ENCODE results near the gene OGDH.

DNA sequence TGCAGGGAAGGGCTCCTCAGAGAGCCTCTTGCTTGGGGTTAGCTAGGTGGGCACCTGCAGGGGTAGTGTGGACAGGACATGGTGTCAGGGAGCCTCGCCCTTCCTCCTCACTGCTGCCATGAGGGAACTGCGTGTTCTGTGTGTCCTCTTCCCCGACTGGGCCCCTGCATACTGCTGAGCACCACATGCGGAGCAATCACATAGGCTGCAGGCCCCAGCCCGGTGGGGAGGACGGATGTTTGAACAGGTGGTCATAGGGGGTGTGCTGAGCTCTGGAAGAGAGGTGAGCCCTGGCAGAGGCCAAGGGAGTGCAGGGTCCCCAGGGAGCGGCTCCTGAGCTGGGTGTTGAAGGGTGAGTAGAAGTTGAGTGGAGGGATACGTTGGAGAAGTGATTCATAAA, 93.9 kb downstream of the OGDH start:
- TF ChIP-seq POLR2A (IDR thresholded peaks at IDR 0.05) (no peak), POLR2AphosphoS5 (IDR thresholded peaks at IDR 0.05) (no peak)
- TF ChIP-seq, protein P1, sequence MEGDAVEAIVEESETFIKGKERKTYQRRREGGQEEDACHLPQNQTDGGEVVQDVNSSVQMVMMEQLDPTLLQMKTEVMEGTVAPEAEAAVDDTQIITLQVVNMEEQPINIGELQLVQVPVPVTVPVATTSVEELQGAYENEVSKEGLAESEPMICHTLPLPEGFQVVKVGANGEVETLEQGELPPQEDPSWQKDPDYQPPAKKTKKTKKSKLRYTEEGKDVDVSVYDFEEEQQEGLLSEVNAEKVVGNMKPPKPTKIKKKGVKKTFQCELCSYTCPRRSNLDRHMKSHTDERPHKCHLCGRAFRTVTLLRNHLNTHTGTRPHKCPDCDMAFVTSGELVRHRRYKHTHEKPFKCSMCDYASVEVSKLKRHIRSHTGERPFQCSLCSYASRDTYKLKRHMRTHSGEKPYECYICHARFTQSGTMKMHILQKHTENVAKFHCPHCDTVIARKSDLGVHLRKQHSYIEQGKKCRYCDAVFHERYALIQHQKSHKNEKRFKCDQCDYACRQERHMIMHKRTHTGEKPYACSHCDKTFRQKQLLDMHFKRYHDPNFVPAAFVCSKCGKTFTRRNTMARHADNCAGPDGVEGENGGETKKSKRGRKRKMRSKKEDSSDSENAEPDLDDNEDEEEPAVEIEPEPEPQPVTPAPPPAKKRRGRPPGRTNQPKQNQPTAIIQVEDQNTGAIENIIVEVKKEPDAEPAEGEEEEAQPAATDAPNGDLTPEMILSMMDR (IDR thresholded peaks at IDR 0.05) = no peak

Measured in suprapubic skin (tissue), 4 donors.